GM21515 (cell line): ENCODE results near the gene TGFB2.

ENCODE experiments used
- ATAC-seq: cut with Tn5 transposase; IDR thresholded peaks from one replicate; pipeline ENCODE4 v1.9.1; 2021; ENCODE audit not compliant: unreplicated experiment

The TGFB2 gene

DNA sequence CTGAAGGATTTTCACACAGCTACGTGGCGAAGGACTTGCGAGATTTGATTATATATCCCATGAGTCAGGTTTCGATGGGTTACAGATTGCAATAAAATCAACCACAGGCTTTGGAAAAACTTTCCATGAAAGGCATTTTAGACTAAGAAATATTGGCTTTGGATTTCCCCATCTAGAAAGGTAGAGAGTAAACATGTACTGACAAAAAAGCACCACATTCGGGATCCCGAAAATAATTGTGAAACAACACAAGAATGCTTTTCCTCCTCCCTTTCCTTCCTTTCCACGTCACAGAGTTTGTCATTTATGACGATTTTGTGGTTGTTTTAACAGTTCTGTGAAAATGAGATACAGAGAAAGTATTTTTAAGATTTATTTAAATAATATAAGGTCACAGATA lies 38.5 kb downstream of the TGFB2 start:
- ATAC-seq, result no peak

- no peak for ATAC-seq
Observed at GRCh38 chr1:218384581-218384993, 39.5 kb downstream of the TGFB2 start.

DNA sequence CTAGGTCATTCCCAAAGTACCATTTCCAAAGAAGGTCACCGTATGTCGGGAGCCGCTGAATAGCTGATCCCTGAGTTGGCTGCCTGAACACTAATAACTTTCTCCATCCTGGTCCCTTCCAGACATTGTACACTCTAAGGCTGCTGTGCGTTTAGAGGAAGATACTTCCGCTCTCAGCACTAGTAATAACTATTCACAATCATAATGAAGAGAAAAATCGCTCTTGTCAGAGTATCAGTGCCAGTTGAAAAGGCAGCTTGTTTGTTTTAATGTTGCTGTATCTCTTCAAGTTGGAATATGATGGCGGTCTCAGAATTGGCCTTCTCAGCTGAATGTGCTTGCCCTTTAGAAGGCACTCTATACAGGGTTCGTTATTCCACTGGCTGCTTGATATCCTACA lies 43.5 kb downstream of the TGFB2 start:
- ATAC-seq, result no peak

DNA sequence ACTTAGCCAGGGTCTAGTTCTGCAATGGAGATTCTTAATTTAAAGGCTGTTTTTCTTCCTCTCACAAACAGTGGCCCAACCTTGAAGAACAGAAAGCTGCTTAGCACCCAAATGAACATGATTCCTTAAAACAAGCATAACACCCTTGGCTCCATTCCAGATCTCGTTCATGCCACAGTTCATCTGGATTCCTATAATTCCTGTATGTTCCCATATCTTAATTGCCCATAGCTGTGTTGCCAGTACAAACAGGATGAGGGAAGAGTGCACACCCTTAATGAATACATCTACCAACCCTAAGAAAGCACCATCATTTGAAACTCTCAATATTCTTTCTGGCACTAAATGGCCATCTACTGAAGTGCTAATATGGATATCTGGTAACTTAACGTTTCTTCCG lies 45.5 kb downstream of the TGFB2 start:
- ATAC-seq, result no peak

- ATAC-seq, result no peak
Observed at GRCh38 chr1:218392780-218393179, 47.6 kb downstream of the TGFB2 start.

DNA sequence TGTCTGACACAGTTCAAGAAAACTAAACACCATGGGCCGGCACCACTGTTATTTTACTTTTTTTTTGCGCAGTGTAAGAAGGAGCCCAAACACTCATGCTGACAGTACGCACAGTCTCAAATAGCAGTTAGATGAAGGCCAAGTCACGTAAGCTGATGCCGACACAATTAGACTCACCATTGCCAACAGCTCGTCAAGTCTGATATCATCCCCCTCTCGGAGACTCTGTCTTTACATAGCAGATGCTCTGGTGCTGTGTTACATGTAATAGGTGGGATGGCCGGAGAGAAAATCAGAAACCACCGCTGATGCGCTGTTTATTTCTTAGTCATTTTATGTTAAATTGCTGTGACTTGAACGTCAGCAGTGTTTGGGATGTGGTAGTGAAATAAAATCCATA lies 49.3 kb downstream of the TGFB2 start:
- no peak for ATAC-seq

GRCh38 chr1:218394989-218395388 lies 49.9 kb downstream of the TGFB2 start:
- ATAC-seq, result no peak

- ATAC-seq, result no peak
Observed at GRCh38 chr1:218395916-218396315, 50.8 kb downstream of the TGFB2 start.

- no peak for ATAC-seq
Observed at GRCh38 chr1:218397752-218398339, 52.7 kb downstream of the TGFB2 start.

GRCh38 chr1:218400624-218401023 lies 55.5 kb downstream of the TGFB2 start:
- ATAC-seq, result no peak

GRCh38 chr1:218401441-218401997 lies 56.4 kb downstream of the TGFB2 start:
- ATAC-seq, result no peak

DNA sequence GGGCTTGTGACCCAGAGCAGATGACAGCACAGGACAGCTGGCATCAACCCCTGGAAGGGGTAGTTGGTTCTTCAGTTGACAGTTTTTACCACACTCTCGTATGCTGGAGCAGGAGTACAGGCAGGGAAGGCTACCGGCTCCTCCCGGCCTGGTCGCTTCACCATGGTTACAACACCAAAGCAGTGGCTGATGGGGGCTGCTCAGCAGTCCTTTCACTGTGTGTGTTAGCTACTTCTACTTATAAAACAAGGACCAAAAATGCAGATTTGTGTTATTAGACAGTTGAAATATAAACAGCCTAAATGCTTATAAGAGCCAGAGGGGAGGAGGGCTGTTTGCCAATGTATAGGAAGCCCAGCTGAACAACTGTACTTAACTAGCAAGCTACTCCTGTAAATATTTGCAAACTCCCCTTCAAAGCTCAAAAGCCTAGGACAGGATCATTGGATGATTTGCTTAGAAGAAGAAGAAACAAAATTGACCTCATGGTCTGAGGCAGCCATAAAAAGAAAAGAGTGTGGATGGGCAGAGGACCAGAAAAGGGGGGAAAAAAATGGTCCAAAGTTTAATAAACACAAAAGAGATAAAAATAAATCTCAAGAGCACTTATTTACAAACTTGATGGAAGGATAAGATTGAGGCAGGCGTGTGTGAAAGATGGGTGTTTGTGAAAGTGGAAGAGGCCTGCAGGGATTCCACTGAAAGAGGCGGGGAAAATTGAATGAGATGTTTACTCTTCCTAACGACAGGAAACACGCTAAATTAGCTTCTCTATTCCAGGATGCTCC lies 57.1 kb downstream of the TGFB2 start:
- ATAC-seq, result no peak

GRCh38 chr1:218402786-218403120 lies 57.6 kb downstream of the TGFB2 start:
- no peak for ATAC-seq

- no peak for ATAC-seq
Observed at GRCh38 chr1:218403300-218403699, 58.2 kb downstream of the TGFB2 start.

GRCh38 chr1:218407630-218408029 lies 62.5 kb downstream of the TGFB2 start:
- ATAC-seq, result no peak

DNA sequence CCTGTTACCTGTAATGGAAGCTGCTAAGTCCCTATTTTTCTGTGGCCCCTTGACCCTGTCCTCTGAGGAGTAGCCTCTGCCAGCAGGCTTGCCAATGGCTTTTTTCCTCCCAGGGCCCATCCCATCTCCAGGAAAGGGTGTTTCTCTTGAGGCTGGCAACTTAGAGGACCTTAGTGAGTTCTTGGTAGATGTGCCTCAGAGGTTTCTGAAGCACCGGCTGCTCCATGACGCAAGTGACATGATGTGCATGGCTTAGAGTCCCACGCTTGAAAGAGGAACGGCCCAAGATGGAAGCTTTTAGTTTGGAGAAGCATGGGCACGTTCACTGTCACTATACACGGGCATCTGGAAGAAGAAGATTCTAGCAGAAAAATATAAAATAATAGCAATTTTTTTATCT lies 63.0 kb downstream of the TGFB2 start:
- no peak for ATAC-seq

DNA sequence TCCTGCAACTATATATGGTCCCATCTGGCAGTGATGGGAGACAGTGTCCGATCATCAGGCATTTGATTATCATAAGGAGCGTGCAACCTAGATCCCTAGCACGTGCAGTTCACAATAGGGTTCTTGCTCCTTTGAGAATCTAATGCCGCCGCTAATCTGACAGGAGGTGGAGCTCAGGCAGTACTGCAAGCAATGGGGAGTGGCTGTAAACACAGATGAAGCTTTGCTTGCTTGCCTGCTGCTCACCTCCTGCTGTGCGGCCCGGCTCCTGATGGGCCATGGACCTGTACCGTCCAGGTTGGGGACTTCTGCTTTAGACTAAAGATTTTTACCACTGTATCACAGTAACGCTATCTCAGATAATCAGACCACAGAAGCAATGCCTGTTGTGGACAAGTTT lies 63.8 kb downstream of the TGFB2 start:
- no peak for ATAC-seq

DNA sequence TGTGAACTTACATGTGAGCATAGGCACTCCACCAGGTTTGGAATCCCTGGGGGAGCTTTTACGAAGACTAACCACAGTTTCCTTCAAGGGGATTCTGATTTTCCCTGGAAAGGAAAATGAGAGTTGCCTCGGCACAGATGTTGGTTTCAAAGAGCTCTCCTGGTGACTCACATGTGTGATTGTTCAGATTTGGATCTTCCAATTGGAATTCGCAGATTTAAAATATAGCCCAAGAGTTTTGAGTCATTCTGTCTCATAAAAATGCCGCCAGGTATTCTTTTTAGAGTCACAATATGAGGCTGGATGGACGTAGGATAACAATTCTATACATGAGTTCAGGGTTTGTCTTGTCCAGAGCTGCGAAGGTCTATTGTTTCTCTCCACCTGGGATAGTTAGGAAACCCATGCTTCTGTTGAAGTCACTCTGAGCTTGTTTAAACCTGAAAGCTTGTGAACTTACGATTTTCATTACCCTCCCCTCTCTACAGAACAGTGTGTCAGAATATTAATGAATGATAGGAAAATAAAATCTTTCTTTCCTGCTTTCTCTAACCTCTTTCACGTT lies 64.9 kb downstream of the TGFB2 start:
- no peak for ATAC-seq

GRCh38 chr1:218411101-218411500 lies 66.0 kb downstream of the TGFB2 start:
- no peak for ATAC-seq

GRCh38 chr1:218412171-218412570 lies 67.0 kb downstream of the TGFB2 start:
- no peak for ATAC-seq

DNA sequence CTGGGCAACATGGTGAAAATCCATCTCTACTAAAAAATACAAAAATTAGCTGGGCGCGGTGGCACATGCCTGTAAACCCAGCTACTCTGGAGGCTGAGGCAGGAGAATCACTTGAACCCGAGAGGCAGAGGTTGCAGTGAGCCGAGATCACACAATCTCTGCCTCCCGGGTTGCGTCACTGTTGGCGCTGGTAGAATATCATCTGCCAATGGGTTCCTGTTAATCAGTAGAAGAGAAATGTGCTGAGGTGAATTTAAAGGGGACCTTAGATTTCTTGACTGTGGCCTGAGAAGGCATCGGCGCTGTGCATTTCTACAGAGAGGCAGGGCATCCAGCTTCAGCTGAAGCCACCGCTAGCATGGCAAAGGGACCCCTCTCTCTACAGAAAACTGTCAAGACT lies 68.0 kb downstream of the TGFB2 start:
- ATAC-seq, result no peak

DNA sequence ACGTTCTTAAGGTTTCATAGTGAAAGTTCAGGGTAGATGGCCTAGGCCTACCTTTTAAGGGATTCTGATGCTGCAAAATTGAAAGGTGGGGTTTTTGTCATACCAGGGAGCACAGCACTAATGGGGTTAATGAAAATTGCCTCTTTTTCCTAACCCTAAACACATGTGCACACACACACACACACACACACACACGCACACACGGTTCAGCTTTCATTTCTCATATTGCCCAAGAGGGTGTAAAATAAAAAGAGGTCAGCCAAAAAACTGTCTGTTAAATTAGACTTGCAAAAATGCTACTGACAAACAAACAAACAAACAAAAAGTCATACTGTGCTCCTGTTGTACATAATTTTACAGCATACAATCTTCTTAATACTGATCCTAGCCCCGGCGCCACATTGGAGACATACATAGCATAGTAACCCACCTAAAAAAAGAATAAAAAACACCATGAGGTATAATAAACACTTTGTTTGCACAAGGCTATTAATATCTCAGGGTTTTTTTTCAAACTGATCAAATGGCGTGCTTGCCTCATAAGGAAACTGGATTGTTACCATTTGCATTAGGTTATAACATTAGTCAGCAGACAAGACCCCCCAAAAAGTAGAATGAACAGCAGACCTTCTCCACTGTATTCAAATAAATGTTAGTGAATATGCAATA lies 69.1 kb downstream of the TGFB2 start:
- no peak for ATAC-seq
